ENCODE results near the gene HORMAD2. TPM values are rescaled to one million over a fixed set of nuclear protein-coding genes. Genes with fewer than 3 reads are reported as not detected.

HORMAD2 gene
- total RNA-seq, 1 donor from 2014 or later = not detected

DNA sequence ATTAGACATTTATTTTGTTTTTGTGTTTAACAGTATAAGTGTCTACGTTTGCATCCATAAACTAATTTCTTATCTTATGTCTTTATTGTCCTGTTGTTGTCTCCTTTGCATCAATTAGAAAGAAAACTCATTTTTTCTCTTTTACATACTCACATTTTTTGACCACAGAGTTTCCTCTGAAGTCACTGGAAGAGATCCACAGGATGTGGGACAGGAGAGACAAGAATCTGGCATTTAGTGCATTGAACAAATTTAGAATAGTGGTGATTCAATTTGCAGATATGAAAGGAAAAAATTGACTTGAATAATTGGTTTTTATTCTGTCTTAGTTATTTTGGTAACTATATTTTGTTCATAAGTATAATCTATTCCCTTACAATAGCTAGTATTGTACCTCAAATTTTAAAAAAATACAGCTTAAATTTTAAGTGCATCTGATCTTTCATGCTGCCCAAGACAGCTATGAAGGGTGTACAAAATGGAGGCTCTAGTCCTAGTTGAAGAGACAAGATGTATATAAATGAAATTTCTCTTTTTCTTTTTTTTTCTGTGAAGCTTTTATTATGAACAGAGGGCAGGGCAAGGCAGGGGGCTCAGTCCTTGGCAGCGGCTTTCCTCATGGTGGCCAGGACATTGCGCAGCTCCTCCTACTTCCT, 24.4 kb downstream of the HORMAD2 start:
- DNase-seq (ENCODE audit: low spot score) = no peak

DNA sequence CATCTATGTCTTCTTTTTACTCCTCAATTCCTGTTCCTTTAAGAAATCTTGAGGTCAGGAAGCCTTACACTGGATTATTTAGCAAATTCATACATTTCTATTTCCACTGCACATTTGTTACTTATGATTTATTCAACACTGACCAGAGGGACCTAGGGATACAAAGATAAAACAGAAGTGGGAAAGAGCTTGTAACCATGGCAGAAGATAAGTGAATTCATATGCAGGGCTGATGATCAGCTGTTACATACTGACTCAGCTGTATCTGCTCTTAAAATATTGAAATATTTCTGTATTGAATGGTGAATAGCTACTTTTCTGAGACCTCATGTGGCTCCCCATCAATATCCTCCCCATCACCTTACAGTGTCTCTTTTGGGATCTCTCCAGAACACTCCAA, 25.2 kb downstream of the HORMAD2 start:
- no peak for DNase-seq (ENCODE audit: low spot score)

DNA sequence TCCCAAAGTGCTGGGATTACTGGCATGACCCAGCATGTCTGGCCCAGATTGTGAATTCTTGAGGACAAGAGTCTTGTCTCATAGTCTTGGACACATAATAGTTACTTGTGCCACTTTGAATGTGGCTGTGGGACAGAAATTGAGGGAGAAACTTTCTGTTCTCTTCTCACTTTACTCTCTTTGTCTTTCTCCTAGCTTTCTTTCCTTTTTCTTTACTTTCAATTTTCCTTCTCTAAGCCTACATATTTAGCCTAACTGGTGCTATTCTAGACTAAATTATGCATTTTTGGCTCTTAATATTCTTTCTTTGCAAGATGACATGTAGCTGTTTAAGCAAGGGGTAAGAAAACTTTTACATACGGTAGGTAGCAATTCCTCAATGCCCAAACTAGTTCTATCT, 33.2 kb downstream of the HORMAD2 start:
- no peak for DNase-seq (ENCODE audit: low spot score)

DNA sequence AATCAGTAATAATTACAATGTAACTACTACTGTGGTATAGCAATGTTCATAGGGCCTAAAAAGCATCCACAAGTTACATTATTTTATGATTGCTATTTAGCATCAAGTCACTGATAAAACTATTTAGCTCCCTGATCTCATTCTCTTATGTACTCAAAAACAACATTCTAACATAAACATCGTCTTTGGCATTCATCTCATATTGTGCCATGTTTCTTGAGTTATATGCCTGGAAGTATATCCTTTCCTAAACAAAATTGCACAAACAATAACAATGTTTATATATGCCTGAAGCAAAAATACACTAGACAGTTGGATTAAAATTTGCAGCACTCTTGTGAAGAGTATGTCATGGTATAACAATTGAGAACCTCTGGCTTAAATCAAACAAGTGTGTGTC, 34.1 kb downstream of the HORMAD2 start:
- DNase-seq (ENCODE audit: low spot score) = no peak

DNA sequence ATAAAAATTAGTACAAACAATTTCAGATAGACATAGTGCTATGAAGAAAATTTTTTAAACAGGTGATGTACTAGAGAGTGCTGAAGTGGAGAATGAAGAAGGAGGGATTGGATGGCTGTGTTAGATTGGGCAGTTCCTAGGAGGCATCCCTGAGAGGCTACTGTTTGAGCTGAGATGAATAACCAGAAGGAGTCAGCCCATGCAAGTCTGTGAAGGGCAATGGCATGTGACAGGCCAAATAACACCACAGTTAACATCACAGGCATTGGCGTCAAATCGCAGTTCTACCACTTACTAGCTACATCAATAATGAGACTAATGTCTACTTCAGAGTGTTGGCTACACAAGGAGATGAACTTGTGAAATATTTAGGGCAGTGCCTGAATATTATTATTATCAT, 35.4 kb downstream of the HORMAD2 start:
- no peak for DNase-seq (ENCODE audit: low spot score)

DNA sequence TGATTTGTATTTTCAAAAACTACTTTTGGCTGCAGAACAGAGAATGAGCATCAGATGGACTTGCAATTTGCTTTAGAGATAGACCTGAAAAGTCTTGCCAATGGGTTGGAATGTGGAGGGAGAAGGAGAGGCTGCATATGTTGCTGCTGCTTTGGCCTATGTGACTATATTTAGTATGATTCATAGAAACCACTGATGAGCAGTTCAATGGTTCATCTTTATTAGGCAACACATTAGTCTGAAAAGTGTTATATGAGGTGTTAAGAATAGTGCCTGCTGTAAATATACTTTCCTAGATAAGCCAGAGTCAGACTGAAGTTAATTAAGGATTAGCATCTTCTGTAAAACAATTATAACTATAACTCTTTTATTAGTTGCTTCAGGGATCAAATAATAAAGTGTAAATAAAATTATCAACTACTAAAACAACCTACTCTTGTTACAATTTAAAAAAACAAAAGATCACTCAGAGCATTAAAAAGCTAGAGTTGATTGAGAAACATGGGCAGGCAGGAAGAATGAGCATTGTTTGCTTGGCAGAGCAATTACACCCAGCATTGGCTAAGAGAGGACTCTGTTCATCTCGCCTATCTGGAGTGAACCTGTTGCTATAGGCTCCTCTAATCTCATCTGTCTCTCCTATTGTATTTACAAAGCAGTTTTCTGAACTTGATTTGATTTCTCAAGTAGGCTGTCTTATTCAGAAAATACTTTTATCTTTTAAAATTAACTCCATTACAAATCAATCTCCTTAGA, 36.3 kb downstream of the HORMAD2 start:
- DNase-seq (ENCODE audit: low spot score) = no peak

DNA sequence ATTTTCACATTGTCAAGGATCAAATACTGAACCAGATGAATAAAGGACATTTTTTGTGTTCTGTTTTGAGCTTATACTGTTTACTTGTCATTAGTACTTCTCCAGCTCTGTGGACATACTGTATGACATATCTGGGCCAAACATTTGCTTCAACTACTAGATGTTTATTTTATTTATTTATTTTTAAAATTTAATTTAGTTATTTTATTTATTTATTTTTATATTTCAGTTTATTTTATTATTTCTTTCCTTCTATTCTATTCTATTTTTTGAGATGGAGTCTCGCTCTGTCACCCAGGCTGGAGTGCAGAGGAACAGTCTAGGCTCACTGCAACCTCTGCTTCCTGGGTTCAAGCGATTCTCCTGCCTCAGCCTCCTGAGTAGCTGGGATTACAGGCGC, 37.0 kb downstream of the HORMAD2 start:
- DNase-seq (ENCODE audit: low spot score) = no peak

DNA sequence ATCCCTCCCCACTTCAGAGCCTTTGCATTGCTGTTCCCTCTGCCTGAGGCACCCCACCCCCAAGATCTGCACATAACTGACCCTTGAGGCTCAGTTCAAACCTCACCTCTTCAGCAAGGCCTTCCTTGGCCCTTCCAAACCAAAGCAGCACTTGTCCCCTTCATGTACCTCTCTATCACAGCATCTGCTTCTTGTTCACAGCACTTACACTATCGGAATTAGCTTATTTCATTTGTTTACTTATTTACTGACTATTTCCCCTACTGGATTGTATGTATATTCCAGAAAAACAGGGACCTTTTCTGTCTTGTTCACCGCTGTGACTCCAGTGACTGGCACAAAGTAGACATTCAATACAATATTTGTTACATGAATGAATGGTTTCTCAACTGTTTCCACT, 38.0 kb downstream of the HORMAD2 start:
- DNase-seq (ENCODE audit: low spot score) = no peak

DNA sequence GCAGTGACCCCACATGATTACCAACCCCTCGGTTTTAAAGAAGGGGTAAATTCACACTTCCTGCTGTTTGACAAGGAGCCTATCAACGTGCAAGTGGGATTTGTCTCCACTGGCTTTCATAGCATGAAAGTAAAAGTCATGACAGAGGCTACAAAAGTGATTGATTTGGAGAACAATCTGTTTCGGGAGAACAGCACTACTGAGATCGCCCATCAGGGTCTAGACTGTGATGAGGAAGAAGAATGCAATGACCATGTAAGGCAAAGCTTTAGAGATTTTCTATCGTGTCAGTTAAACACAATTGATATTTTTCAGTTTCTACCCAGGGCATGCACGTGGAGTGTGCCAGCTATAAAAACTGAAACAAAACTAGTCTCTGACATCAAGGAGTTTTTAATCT, 41.7 kb downstream of the HORMAD2 start:
- no peak for DNase-seq (ENCODE audit: low spot score)

DNA sequence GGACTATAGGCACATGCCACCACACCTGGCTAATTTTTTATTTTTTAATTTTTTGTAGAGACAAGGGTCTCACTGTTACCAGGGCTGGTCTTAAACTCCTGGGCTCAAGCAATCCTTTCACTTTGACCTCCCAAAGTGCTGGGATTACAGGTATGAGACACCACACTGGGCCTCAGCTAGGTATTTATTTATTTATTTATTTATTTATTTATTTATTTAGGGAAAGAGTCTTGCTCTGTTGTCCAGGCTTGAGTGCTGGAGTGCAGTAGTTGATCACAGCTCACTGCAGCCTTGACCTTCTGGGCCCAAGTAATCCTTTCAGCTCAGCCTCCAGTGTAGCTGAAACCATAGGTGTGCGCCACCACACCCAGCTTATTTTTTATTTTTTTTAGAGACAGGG, 43.2 kb downstream of the HORMAD2 start:
- DNase-seq (ENCODE audit: low spot score) = no peak

DNA sequence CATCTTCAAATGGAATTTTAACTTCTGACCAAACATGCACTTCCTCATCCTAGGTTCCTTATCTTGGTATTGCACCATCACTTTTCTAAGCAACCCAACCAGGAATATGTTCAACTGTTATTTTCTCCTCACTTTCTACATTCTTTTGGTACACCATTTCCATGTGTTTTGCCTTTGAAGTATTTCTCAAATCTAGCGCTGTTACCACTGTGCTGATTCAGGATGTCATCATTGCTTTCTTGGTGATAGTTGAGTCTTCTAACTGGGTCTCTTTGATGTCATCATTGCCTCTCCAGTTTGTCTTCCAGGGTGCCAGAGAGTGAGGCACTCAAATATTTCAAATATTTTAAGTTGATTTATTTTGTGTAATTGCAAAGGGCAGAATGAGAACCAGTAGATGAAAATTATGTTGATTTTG, 47.5 kb downstream of the HORMAD2 start:
- no peak for DNase-seq (ENCODE audit: low spot score)

DNA sequence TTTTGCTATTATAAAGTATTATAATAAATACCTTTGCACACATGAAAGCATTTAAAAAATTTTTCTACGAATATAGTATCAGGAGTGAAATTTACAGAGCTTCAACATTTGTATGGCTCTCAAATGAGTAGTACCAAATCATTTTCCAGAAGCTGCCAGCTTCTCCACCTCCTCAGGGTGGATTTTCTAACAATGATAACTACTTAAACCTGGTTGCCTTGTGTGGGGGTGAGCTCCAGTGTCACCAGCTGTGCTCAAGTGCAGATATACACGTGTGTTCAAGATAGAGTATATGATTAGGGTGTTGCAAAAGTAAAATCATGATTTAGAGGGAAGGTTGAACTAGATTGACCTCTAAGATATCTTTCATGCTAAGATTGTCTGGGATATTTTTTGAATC, 48.2 kb downstream of the HORMAD2 start:
- DNase-seq (ENCODE audit: low spot score) = no peak

DNA sequence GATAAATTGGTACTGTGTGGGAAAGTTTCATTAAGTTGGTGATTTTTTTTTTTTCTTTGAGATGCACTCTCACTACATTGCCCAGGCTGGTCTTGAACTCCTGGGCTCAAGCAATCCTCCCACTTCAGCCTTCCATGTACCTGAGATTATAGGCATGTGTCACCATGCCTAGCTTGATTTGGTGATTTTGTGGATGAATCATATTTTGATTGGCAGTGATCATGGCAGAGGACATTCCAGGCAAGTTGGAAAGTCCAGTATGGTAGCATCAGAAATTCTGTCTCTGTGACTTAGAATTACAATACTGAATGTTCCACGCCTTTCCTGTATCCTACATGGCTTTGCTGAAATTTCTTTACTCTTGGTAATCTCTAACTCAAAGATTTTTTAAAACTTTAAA, 49.4 kb downstream of the HORMAD2 start:
- DNase-seq (ENCODE audit: low spot score) = no peak

DNA sequence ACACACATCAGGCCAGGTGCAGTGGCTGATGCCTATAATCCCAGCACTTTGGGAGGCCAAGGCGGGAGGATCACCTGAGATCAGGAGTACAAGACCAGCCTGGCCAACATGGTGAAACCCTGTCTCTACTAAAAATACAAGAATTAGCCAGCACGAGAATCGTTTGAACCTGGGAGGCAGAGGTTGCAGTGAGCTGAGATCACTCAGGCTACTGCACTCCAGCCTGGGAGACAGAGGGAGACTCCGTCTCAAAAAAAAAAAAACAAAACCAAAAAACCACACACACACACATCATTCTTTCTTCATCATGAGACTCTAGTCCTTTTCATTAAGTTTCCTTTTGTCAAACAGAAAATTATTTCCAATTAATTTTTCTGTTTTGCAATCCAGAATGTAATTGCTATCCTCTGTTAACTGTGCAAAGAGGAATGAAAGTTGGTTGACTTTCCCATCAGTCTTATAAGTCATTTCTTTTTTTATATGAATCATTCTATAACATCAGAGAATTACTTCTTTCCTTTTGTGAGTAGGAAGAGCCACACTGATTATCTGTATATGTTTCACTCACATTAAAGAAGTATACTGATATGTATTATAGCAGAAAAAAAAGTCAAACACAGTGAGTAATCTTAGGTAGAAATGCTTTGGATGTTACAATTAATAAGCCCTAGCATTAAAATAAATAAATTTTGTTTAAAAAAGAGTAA, 52.2 kb downstream of the HORMAD2 start:
- DNase-seq (ENCODE audit: low spot score) = no peak

DNA sequence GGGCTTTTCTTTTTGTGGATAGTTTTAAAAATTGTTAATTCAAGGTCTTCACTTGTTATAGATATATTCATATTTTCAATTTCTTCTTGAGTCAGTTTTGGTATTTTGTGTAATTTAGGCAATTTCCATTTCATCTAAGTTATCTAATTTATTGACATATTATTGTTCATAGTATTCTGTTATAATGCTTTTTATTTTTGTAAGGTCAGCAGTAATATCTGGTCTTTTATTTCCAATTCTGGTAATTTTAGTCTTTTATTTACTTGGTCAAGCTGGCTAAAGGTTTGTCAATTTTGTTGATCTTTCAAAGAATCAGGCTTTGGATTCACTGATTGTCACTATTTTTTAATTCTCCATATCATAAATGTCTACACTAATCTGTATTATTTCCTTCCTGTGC, 60.1 kb downstream of the HORMAD2 start:
- no peak for DNase-seq (ENCODE audit: low spot score)

DNA sequence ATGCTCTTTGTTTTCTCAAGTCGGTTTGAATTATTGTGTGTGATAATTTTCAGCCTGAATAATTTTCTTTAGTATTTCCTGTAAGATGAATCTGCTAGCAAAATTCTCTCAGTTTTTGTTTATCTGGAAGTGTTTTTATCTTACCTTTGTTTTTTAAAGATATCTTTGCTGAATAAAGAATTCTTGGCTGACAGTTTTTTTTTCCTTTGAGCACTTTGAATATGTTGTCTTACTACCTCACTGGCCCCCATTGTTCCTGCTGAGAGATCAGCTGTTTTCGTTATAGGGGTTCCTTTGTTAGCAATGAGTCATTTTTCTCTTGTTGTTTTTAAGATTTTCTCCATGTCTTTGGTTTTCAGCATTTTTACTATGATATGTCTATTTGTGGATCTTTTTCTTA, 63.0 kb downstream of the HORMAD2 start:
- no peak for DNase-seq (ENCODE audit: low spot score)

DNA sequence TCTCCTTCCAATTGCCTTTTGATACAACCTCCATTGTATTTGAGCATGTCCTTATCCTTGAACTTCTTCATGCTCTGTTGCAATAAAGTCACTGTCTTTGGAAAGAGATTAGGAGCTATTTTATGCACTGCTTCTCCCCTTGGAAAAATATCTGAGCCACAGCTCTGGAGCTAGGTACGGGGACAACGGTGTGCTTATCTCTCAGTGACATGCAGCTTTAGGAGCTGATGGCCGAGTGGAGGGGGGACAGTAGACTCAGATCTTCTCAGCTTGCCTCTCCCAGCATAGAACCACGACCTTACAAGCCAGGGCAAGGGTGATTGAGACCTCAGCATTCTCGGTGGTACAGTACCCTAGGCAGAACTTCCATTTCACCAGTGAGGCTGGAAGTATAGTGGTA, 64.1 kb downstream of the HORMAD2 start:
- no peak for DNase-seq (ENCODE audit: low spot score)

DNA sequence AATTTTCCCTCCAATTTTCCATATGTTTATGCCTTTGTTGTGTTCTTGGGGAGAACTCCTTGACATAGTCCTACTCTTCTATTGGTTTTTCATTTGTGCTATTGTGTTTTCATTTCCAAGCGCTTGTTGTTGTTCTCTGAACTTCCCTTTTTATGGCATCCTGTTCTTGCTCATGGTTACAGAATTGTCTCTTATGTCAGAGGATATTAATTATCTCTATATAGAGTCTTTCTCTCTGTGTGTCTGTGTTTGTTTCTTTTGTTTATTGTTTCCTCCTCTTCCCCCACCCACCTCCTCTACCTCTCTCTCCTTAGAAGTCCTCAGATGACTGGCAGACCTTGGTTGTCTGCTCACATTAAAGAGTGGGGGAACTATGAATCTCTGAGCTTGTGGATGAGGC, 69.9 kb downstream of the HORMAD2 start:
- no peak for DNase-seq (ENCODE audit: low spot score)

DNA sequence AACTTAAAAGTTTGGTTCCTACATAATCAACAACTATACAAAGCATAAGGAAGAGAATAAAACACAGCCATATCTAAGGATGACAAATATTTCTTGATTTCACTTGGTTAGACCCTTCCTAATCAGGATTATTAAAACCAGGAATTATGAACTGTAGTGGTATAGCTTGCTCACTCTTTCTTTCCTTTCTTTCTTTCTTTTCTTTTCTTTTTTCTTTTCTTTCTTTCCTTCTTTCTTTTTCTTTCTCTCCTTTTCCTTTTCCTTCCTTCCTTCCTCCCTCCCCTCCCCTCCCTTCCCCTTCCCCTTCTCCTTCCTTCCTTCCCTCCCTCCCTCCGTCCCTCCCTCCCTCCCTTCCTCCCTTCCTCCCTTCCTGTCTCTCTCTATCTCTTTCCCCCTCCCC, 78.0 kb downstream of the HORMAD2 start:
- no peak for DNase-seq (ENCODE audit: low spot score)

DNA sequence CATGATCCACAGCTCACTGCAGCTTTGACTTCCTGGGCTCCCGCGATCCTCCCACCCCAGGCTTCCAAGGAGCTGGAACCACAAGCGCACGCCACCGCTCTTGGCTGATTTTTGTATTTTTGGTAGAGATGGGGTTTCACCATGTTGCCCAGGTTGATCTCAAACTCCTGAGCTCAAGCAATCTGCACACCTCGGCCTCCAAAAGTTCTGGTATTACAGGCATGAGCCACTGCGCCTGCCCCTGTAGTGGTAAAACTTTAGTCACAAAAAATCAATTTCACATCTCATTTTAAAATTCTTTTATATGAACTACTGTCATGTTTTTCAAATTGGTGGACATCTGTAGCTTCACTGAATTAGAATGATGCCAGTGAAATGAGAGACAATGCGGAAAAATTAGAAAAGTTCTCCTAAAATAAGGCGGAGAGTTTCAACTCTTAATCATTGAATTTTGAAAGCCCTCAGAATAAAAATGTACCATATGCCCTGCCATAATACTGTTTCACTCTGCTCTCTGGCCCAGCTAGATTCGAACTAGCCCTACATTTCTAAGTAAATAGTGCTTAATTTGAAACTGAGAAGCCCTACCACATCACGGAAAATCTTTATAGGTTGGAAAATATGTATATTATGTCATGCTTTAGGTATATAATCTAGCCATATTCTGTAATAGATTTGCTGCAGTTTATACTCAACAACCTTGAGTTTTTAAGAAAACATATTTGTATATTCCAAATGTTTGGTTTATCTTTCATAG, 78.7 kb downstream of the HORMAD2 start:
- DNase-seq (ENCODE audit: low spot score) = no peak

DNA sequence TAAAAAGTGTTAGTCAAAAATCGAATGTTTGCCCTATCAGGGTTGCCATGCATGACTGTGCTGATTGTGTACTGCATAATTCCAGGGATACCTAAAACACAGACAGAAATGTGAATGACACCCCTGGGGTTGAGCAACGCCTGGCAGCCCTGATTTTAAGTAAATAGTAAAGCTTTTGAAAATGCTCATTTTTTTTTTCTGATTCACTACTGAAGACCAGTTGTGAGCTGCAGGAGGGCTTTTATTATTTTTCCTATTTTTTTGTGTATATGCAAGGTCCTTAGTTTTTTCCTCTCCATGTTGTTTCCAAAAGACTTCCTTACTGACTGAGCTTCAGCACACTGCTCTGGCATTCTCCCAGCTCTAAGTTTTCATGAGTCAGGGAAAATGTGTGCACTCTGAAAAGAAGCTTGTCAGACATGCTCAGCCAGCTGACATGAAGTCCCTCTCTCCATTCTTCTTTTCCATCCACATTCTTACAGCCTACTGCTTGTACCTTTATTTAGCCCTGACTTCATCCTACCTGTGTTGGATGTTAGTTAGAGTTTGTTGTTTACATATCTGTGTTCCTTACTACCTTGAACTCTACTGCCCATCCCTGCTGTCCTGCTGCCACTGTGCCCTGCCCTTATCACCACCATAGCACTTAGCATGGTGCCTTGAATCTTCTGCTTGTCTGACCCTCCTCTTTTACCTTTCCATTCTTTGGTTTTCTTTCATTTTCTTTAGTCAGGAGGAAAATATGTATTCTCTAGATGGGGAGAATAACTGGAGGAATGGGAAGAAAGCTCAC, 79.5 kb downstream of the HORMAD2 start:
- no peak for DNase-seq (ENCODE audit: low spot score)
